ENCODE data around the gene ENTREP1. TPM values are rescaled to one million over a fixed set of nuclear protein-coding genes. Genes with fewer than 3 reads are reported as not detected.

The ENTREP1 gene
- total RNA-seq, 1 experiment from 2014 or later = 21.3 TPM

DNA sequence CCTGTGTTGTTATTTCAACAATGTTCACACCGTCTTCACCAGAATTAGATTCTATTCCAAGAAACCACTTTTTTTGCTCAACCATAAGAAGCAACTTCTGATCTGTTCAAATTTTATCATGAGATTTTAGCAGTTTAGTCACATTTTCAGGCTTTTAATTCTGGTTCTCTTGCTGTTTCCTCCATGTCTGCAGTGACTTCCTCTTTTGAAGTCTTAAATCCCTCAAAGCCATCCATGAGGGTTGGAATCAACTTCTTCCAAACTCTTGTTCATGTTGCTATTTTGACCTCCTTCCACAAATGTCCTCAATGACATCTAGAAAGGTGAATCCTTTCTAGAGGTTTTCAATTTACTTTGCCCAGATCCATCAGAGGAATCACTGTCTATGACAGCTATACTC, 25.7 kb upstream of the ENTREP1 start:
- H2BK120ac ChIP-seq (ENCODE audit: low read depth, low read length, poor library complexity, severe bottlenecking) = no peak overlapping the region
- H3K4ac ChIP-seq (ENCODE audit: low read depth, low read length) = no peak overlapping the region
- H3K4me1 Mint-ChIP-seq = peaks cover 8 to 13% of the 10 kb centered on the region in 2 experiments
- H2BK12ac ChIP-seq (ENCODE audit: insufficient read length, low read depth, low read length) = no peak overlapping the region
- no CpG with 5 or more reads among the region's 1 CpG for WGBS (ENCODE audit: extremely low coverage, insufficient read length, low lambda C conversion rate)
- H3K18ac ChIP-seq (ENCODE audit: insufficient read length, low read depth, low read length) = no peak overlapping the region
- no peak overlapping the region for H2BK5ac ChIP-seq (ENCODE audit: insufficient read length, low read length)
- H4K20me1 ChIP-seq (ENCODE audit: control insufficient read depth, insufficient read depth, insufficient read length) = no peaks in the 10 kb centered on the region
- H3K27me3 ChIP-seq (ENCODE audit: insufficient read depth, low read length) = no peaks in the 10 kb centered on the region
- no peaks in the 10 kb centered on the region for H3K79me1 ChIP-seq (ENCODE audit: insufficient read depth, low read depth, low read length, poor library complexity, severe bottlenecking)
- H3K9me3 Mint-ChIP-seq = no peaks in the 10 kb centered on the region; a peak in 1 of 5 replicates
- no peak overlapping the region for H3T11ph ChIP-seq (ENCODE audit: low read length)
- H3K4me2 ChIP-seq (ENCODE audit: insufficient read depth, insufficient read length, low read length) = no peak overlapping the region
- H2AK5ac ChIP-seq (ENCODE audit: insufficient read length, low read length) = no peak overlapping the region
- H3K14ac ChIP-seq (ENCODE audit: insufficient read depth, low read length) = no peak overlapping the region
- no peak overlapping the region for H2AFZ ChIP-seq (ENCODE audit: low read length)
- no peak overlapping the region for H2BK15ac ChIP-seq (ENCODE audit: low read depth, low read length)
- no peaks in the 10 kb centered on the region for H3K36me3 Mint-ChIP-seq (ENCODE audit: insufficient read depth in 1 of 3, low read depth in 3 of 3)
- no peak overlapping the region for H3K56ac ChIP-seq (ENCODE audit: insufficient read length, low read depth, low read length)
- H3K9me3 ChIP-seq (ENCODE audit: control insufficient read depth, low read depth, low read length) = no peaks in the 10 kb centered on the region
- H3K79me2 ChIP-seq (ENCODE audit: insufficient read depth, low read length) = no peaks in the 10 kb centered on the region
- H4K5ac ChIP-seq (ENCODE audit: insufficient read length, low read depth, low read length) = no peak overlapping the region
- no peak overlapping the region for H3K27ac Mint-ChIP-seq
- H4K8ac ChIP-seq (replicated peaks; ENCODE audit: insufficient read length, low read depth, low read length) = no peak overlapping the region
- no peak overlapping the region for H3K23ac ChIP-seq (ENCODE audit: insufficient read length, low read depth, low read length)
- H4K91ac ChIP-seq (ENCODE audit: insufficient read length, low read depth, low read length) = no peak overlapping the region
- no peak overlapping the region for H3K4me3 Mint-ChIP-seq
- H2BK20ac ChIP-seq (ENCODE audit: low read depth, low read length, poor library complexity, severe bottlenecking) = no peak overlapping the region
- no peaks in the 10 kb centered on the region; the same call in 1 of the 2 replicates for H3K27me3 Mint-ChIP-seq (ENCODE audit: low read depth)
- TF ChIP-seq, protein P1, sequence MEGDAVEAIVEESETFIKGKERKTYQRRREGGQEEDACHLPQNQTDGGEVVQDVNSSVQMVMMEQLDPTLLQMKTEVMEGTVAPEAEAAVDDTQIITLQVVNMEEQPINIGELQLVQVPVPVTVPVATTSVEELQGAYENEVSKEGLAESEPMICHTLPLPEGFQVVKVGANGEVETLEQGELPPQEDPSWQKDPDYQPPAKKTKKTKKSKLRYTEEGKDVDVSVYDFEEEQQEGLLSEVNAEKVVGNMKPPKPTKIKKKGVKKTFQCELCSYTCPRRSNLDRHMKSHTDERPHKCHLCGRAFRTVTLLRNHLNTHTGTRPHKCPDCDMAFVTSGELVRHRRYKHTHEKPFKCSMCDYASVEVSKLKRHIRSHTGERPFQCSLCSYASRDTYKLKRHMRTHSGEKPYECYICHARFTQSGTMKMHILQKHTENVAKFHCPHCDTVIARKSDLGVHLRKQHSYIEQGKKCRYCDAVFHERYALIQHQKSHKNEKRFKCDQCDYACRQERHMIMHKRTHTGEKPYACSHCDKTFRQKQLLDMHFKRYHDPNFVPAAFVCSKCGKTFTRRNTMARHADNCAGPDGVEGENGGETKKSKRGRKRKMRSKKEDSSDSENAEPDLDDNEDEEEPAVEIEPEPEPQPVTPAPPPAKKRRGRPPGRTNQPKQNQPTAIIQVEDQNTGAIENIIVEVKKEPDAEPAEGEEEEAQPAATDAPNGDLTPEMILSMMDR (conservative IDR thresholded peaks at IDR 0.05) = no peak
- H3K27ac ChIP-seq (ENCODE audit: insufficient read length, low read depth, low read length) = no peak overlapping the region
- H3K9ac ChIP-seq (ENCODE audit: extremely low read depth, insufficient read length, low read length) = no peak overlapping the region
- no peak for DNase-seq
- no peaks in the 10 kb centered on the region for H3K23me2 ChIP-seq (ENCODE audit: insufficient read length, low read depth, low read length, poor library complexity, severe bottlenecking)
- H3K4me1 ChIP-seq (ENCODE audit: insufficient read depth, low read length) = no peaks in the 10 kb centered on the region
